Measurements from ENCODE around the gene SLC15A3.

SLC15A3 gene

GRCh38 chr11:60951904-60952741 lies at the start of gene SLC15A3:
SLC15A3 (minus strand) TSS chr11:60952176; CDS start chr11:60951551, 625 bp downstream.
- no peak for DNase-seq

GRCh38 chr11:61000426-61000825 lies 48.5 kb upstream of the SLC15A3 start:
- DNase-seq: no peak

- peak in 1 of 2 experiments; percentile 25 for DNase-seq
Measured at GRCh38 chr11:60996381-60997138, 44.6 kb upstream of the SLC15A3 start.

GRCh38 chr11:60995798-60996197 lies 43.8 kb upstream of the SLC15A3 start:
- DNase-seq: no peak

- DNase-seq: no peak
Measured at GRCh38 chr11:60994541-60995080, 42.6 kb upstream of the SLC15A3 start.

- peak in 1 of 2 experiments; percentile 18 for DNase-seq
Measured at GRCh38 chr11:60993615-60994014, 41.6 kb upstream of the SLC15A3 start.

GRCh38 chr11:60992842-60993409 lies 41.0 kb upstream of the SLC15A3 start:
- DNase-seq: peak; percentile 57 to 88

- DNase-seq: no peak
Measured at GRCh38 chr11:60991457-60991856, 39.5 kb upstream of the SLC15A3 start.

- DNase-seq: no peak
Measured at GRCh38 chr11:60989093-60989650, 37.2 kb upstream of the SLC15A3 start.

- DNase-seq: no peak
Measured at GRCh38 chr11:60988658-60989057, 36.7 kb upstream of the SLC15A3 start.

- DNase-seq: no peak
Measured at GRCh38 chr11:60987577-60988277, 35.8 kb upstream of the SLC15A3 start.

- DNase-seq: no peak
Measured at GRCh38 chr11:60985991-60986915, 34.3 kb upstream of the SLC15A3 start.

- DNase-seq: no peak
Measured at GRCh38 chr11:60985501-60985900, 33.5 kb upstream of the SLC15A3 start.

GRCh38 chr11:60984636-60985035 lies 32.7 kb upstream of the SLC15A3 start:
- DNase-seq: no peak

GRCh38 chr11:60984149-60984548 lies 32.2 kb upstream of the SLC15A3 start:
- no peak for DNase-seq

- no peak for DNase-seq
Measured at GRCh38 chr11:60982184-60982583, 30.2 kb upstream of the SLC15A3 start.

GRCh38 chr11:60981515-60981914 lies 29.5 kb upstream of the SLC15A3 start:
- DNase-seq: no peak

GRCh38 chr11:60978546-60979380 lies 26.8 kb upstream of the SLC15A3 start:
- DNase-seq: peak in 1 of 2 experiments; percentile 14

GRCh38 chr11:60977836-60978235 lies 25.9 kb upstream of the SLC15A3 start:
- no peak for DNase-seq

- DNase-seq: no peak
Measured at GRCh38 chr11:60977224-60977623, 25.2 kb upstream of the SLC15A3 start.

Data from NCI-H524 (cell line).